NT2/D1 (cell line): Measurements from ENCODE around the gene CDHR4.

Experiments
- SUZ12 ChIP-seq: IDR thresholded peaks from 2 replicates; pipeline ENCODE4 v1.6.1; 2011; ENCODE audit not compliant: insufficient read length, insufficient read depth; ENCODE audit errors: extremely low read depth
- YY1 ChIP-seq: IDR thresholded peaks from 2 replicates; pipeline ENCODE4 v1.6.1; 2011; ENCODE audit not compliant: insufficient read length, insufficient read depth
- ZNF274 ChIP-seq: IDR thresholded peaks from 2 replicates; pipeline ENCODE4 v1.6.1; 2011; ENCODE audit warnings: mild to moderate bottlenecking, low read depth, low read length

GRCh38 chr3:49813497-49814174 lies 14.0 kb upstream of the CDHR4 start, which contains the start of gene UBA7:
- TF ChIP-seq YY1 (no peak), SUZ12 (no peak), ZNF274 (no peak)
